AG04449 (cell line): ENCODE data around the gene CCDC57.

Experiments
- CTCF ChIA-PET: fragments of 350-600 bp; formaldehyde crosslinking; extraction: SDS; loops from one replicate; lab custom pipeline; 2021; ENCODE audit warnings: antibody characterized with exemption; lab: Yijun Ruan, JAX
- POLR2A ChIA-PET: fragments of 400-600, 350-600 bp; formaldehyde crosslinking; extraction: SDS; loops from one replicate; lab custom pipeline; 2020; ENCODE audit warnings: antibody characterized with exemption, inconsistent platforms; lab: Yijun Ruan, JAX
- DNase-seq: peaks from one replicate; pipeline ENCODE4 v3.0.0-alpha.2; 2010; ENCODE audit warnings: low read depth, low spot score
- H3K4me3 ChIP-seq: 2 replicates; pipeline ENCODE4 v1.5.1; 2011; ENCODE audit warnings: low read depth, mild to moderate bottlenecking, control low read depth, low read length
- CTCF ChIP-seq: IDR thresholded peaks from one replicate; pipeline ENCODE4 v1.5.1; 2011; ENCODE audit warnings: mild to moderate bottlenecking, moderate library complexity, low read length, control low read depth, inconsistent platforms; ENCODE audit not compliant: insufficient read depth; ENCODE audit errors: missing control alignments

The CCDC57 gene

DNA sequence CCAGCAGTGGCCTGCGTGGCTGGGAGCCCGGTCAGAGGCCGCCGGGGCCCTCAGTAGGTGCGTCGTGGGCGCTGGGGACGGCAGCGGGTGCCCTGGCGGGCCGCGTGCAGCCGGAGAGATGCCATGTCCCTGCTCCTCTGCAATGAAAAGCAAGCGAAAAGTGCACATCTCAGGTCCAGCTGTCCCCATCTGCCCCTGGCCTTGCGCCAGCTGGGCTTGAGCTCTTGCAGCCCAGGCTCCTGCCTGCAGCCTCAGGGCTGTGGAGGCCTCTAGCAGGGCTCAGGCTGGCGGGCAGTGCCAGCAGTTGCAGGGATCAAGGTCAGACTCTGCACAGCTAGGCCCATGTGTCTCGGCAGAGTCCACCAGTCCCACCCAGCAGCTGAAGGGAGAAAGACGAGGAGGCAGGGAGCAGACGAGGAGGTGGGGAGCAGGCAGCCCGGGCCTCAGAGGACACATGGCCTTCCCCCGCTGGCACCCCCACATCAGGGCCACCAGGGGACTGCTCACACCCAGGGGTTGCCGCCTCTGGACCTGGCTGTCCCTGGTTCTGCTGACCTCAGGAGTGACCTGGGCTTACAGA lies 27.4 kb upstream of the CCDC57 start:
- TF ChIP-seq CTCF, result no peak
- no peak for DNase-seq
- POLR2A ChIA-PET, result interaction anchor here (3.2 kb wide), 1 partner anchor 10 kb away, joined by 40 read pairs; the partner anchor contains the start of gene SLC16A3
- CTCF ChIA-PET, result interaction anchor here (0.9 to 10.9 kb wide), 3 partner anchors 28 to 210 kb away, joined by 3 to 95 read pairs (median 6); partner anchors contain the start of gene CCDC57
- no peak overlapping the region for H3K4me3 ChIP-seq

DNA sequence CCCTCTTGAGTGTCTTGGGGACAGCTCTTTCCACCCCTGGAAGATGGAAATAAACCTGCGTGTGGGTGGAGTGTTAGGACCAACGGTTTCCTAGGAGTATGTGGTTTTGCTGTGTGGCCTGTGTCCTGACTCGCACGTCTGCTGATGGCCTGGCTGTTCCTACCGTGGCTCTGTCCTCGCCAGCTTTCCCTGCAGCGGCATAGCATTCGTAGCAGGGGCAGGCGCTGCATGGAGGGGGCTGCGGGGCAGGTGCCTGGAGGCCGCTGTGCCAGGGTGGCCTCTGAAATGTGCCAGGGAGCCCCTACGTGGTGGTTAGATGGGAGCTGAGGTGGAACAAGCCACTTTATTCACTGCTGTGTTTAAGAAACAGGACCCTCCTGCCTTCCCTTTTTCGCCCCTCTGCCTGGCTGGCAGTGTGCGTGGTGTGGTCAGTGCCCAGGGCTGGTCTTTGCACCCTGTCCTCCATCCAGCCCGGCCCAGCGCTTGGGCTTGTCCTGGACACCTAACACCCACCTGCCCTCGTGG lies 26.8 kb upstream of the CCDC57 start:
- CTCF ChIA-PET, result interaction anchor here (0.9 to 10.9 kb wide), 3 partner anchors 27 to 209 kb away, joined by 3 to 95 read pairs (median 6); partner anchors contain the start of gene CCDC57
- TF ChIP-seq CTCF, result no peak
- POLR2A ChIA-PET, result interaction anchor here (3.2 kb wide), 1 partner anchor 10 kb away, joined by 40 read pairs; the partner anchor contains the start of gene SLC16A3
- no peak for DNase-seq
- no peak overlapping the region for H3K4me3 ChIP-seq

GRCh38 chr17:82238472-82239201 lies 26.0 kb upstream of the CCDC57 start:
- peak overlapping the region; percentile 12 for H3K4me3 ChIP-seq
- DNase-seq, result peak; percentile 49
- no peak for TF ChIP-seq CTCF
- ChIA-PET POLR2A (interaction anchor here (0.7 to 3.2 kb wide), 4 partner anchors 9 to 54 kb away, joined by 3 to 40 read pairs (median 6); partner anchors contain the start of gene SLC16A3), CTCF (interaction anchor here (1.1 to 10.9 kb wide), 3 partner anchors 34 to 208 kb away, joined by 4 to 95 read pairs (median 6); partner anchors contain the start of gene RAC3)

DNA sequence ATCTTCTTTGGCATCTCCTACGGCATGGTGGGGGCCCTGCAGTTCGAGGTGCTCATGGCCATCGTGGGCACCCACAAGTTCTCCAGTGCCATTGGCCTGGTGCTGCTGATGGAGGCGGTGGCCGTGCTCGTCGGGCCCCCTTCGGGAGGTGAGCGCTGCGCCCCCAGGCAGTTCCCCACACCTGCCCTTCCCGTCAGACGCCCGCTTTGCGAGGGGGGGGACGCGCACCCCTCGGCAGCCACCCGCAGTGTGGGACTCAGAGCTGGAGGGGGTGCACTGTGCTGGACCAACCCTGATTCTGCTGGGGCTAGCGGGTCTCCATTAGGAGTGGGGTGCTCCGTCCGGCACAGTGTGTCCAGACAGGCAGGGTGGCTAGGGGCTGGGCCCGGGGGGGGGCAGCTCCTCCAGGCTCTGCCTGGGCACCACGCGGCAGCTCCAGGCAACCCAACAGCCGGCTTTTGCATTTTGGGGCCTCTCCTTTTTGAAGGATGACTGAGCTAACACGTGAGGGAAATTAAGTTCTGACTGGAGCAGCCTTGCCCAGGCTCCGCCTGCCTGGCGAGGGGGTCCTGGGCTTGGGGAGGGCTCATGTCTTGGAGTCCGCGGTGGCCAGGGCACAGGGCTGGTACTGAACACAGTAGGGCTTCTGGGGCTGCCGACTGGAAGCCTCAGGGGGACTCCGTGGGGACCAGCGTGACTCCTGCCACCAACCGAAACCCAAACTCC lies 25.3 kb upstream of the CCDC57 start:
- no peak for DNase-seq
- CTCF ChIA-PET, result interaction anchor here (0.9 to 10.9 kb wide), 4 partner anchors 18 to 207 kb away, joined by 3 to 95 read pairs (median 4); partner anchors contain the start of gene RAC3
- POLR2A ChIA-PET, result interaction anchor here (1.0 to 3.2 kb wide), 3 partner anchors 8 to 33 kb away, joined by 5 to 40 read pairs (median 6); partner anchors contain the start of gene SLC16A3
- H3K4me3 ChIP-seq, result peak overlapping the region; percentile 12
- no peak for TF ChIP-seq CTCF

- POLR2A ChIA-PET, result interaction anchor here (3.2 kb wide), 1 partner anchor 7 kb away, joined by 40 read pairs; the partner anchor contains the start of gene SLC16A3
- H3K4me3 ChIP-seq, result no peak overlapping the region
- no peak for DNase-seq
- no peak for TF ChIP-seq CTCF
- CTCF ChIA-PET, result interaction anchor here (0.7 to 10.9 kb wide), 14 partner anchors 9 to 207 kb away, joined by 3 to 95 read pairs (median 3); partner anchors contain the start of gene RAC3
Observed at GRCh38 chr17:82237083-82237745, 24.6 kb upstream of the CCDC57 start.
